GM23338 (cell line): Measurements from ENCODE around the gene ANOS1. TPM values are rescaled to one million over a fixed set of nuclear protein-coding genes. Genes with fewer than 3 reads are reported as not detected.

Experiments used
- ATAC-seq: fragments of 200-7000 bp; cut with Tn5 transposase; 3 replicates; pipeline ENCODE4 v1.9.1; 2020
- DNase-seq: peaks from one replicate; pipeline ENCODE4 v3.0.0-alpha.2; 2015; ENCODE audit warnings: low spot score
- H2AFZ ChIP-seq: fragments of 200-600 bp; sonication (generic); 2 replicates; pipeline ENCODE4 v1.8.0; 2016; ENCODE audit warnings: antibody characterized with exemption, mild to moderate bottlenecking, moderate library complexity
- H3F3A ChIP-seq: fragments of 200-600 bp; sonication (generic); replicated peaks from 2 replicates; pipeline ENCODE4 v1.8.0; 2017; ENCODE audit warnings: antibody characterized with exemption, mixed run types, low read depth
- H3K27ac ChIP-seq: fragments of 200-600 bp; sonication (generic); 2 replicates; pipeline ENCODE4 v1.6.1; 2016; ENCODE audit warnings: low read depth
- H3K27me3 ChIP-seq: fragments of 200-600 bp; sonication (generic); 2 replicates; pipeline ENCODE4 v1.8.0; 2016; ENCODE audit warnings: mild to moderate bottlenecking, mixed run types, moderate library complexity; ENCODE audit not compliant: insufficient read depth
- H3K36me3 ChIP-seq: fragments of 200-600 bp; sonication (generic); 2 replicates; pipeline ENCODE4 v1.8.0; 2016; ENCODE audit warnings: mild to moderate bottlenecking; ENCODE audit not compliant: insufficient read depth
- H3K4me1 ChIP-seq: fragments of 200-600 bp; sonication (generic); 2 replicates; pipeline ENCODE4 v1.8.0; 2016; ENCODE audit warnings: mild to moderate bottlenecking, moderate library complexity; ENCODE audit not compliant: insufficient read depth
- H3K4me2 ChIP-seq: fragments of 200-600 bp; sonication (generic); 2 replicates; pipeline ENCODE4 v1.7.1; 2017; ENCODE audit warnings: mixed run types
- H3K4me3 ChIP-seq: fragments of 200-600 bp; sonication (generic); 2 replicates; pipeline ENCODE4 v1.6.1; 2016; ENCODE audit warnings: mixed run types
- H3K79me2 ChIP-seq: fragments of 200-600 bp; sonication (generic); replicated peaks from 2 replicates; pipeline ENCODE4 v1.8.0; 2017; ENCODE audit warnings: mild to moderate bottlenecking; ENCODE audit not compliant: insufficient read depth
- H3K9me2 ChIP-seq: fragments of 200-600 bp; sonication (generic); 2 replicates; pipeline ENCODE4 v1.8.0; 2017; ENCODE audit not compliant: insufficient read depth
- H4K20me1 ChIP-seq: fragments of 200-600 bp; sonication (generic); replicated peaks from 2 replicates; pipeline ENCODE4 v1.8.0; 2017; ENCODE audit warnings: mild to moderate bottlenecking; ENCODE audit not compliant: insufficient read depth
- H3K27ac Mint-ChIP-seq: 2 replicates; pipeline ENCODE4 v1.8.0; 2020; ENCODE audit warnings: inconsistent platforms, mild to moderate bottlenecking, moderate library complexity, mixed read lengths
- H3K27me3 Mint-ChIP-seq: 3 replicates; pipeline ENCODE4 v1.8.0; 2022; ENCODE audit warnings: low read depth, mild to moderate bottlenecking, moderate library complexity, mixed read lengths, inconsistent platforms; ENCODE audit not compliant: insufficient read depth, poor library complexity
- H3K36me3 Mint-ChIP-seq: 3 replicates; pipeline ENCODE4 v1.8.0; 2021; ENCODE audit warnings: low read depth, mild to moderate bottlenecking, inconsistent platforms, moderate library complexity, mixed read lengths
- H3K4me1 Mint-ChIP-seq: 3 replicates; pipeline ENCODE4 v1.8.0; 2020; ENCODE audit warnings: mild to moderate bottlenecking, inconsistent platforms, mixed read lengths
- H3K4me3 Mint-ChIP-seq: 3 replicates; pipeline ENCODE4 v1.8.0; 2021; ENCODE audit warnings: moderate library complexity, mild to moderate bottlenecking, inconsistent platforms, mixed read lengths
- H3K9me3 Mint-ChIP-seq: 3 replicates; pipeline ENCODE4 v1.8.0; 2020; ENCODE audit warnings: moderate library complexity, mild to moderate bottlenecking, inconsistent platforms, mixed read lengths
- ETS1 ChIP-seq: IDR thresholded peaks from 2 replicates; pipeline ENCODE4 v1.6.1; 2016; ENCODE audit warnings: antibody characterized with exemption
- NANOG ChIP-seq: IDR thresholded peaks from 2 replicates; pipeline ENCODE4 v1.6.1; 2016; ENCODE audit warnings: antibody characterized with exemption, borderline replicate concordance
- POLR2AphosphoS5 ChIP-seq: IDR thresholded peaks from 2 replicates; pipeline ENCODE4 v1.6.1; 2016; ENCODE audit warnings: antibody characterized with exemption, low read depth
- REST ChIP-seq: IDR thresholded peaks from one replicate; pipeline ENCODE4 v1.6.1; 2018; ENCODE audit warnings: antibody characterized with exemption; ENCODE audit not compliant: unreplicated experiment
- polyA plus RNA-seq: library from polyadenylated mRNA; unstranded; fragments of >200 nt; fragmentation: Nextera tagmentation; extraction: Ambion mirVana; gene quantifications from 2 replicates; pipeline ENCODE4 v1.2.1, GENCODE V29; 2016
- total RNA-seq: library from RNA; depleted of rRNA; stranded (reverse); fragments of >200 nt; shearing (Covaris generic); gene quantifications from 2 replicates; pipeline ENCODE4 v1.2.3, GENCODE V29; 2014
- TF ChIP-seq, protein P1 (sequence below), 2 experiments: fragments of 200-600 bp in 1 of 2; sonication (generic) in 1 of 2; conservative IDR thresholded peaks; 2 replicates each; pipeline versions ENCODE4 v1.5.1 to v1.6.1; 2016 to 2017; ENCODE audit warnings: antibody characterized with exemption in 2 of 2, low read depth in 2 of 2, mild to moderate bottlenecking in 2 of 2, moderate library complexity in 1 of 2
- TF ChIP-seq, protein P2 (sequence below): fragments of 250-450 bp; sonication (Bioruptor Pico); IDR thresholded peaks from 2 replicates; pipeline ENCODE4 v1.5.0; 2020; ENCODE audit warnings: mild to moderate bottlenecking, moderate library complexity

ANOS1 gene
- total and polyA plus RNA-seq, 2 experiments from 2014 or later: 21.8 to 68.5 TPM

DNA sequence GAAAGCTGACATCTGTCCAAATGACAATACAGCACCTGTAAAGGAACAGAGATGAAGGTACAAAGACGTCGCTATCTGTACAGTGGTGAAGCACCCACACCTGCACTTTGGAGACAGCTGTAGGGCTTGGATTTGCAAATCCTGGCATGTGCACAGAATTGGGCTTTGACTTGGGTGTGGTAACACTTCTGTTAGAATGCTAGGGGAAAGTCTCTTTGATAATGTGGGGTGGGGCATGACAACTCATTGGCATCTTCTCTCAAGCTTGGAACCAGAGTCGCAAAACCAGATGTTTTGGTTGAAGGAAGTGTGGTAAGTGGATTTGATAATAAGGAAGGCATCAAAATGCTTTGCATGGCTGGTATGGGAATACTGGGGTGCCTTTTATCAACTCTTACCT, 211.8 kb downstream of the ANOS1 start:
- ATAC-seq: no peak
- H3K4me2 ChIP-seq: no peak overlapping the region
- no peak overlapping the region for H3K27ac ChIP-seq
- no peaks in the 10 kb centered on the region for H3K36me3 Mint-ChIP-seq
- no peaks in the 10 kb centered on the region for H3K9me2 ChIP-seq
- no peaks in the 10 kb centered on the region for H3K27me3 ChIP-seq
- no peak for TF ChIP-seq REST
- no peak for TF ChIP-seq POLR2AphosphoS5
- H3K27ac Mint-ChIP-seq: no peak overlapping the region
- H3K4me1 ChIP-seq: no peaks in the 10 kb centered on the region
- no peak for DNase-seq
- peaks cover 2% of the 10 kb centered on the region for H3K27me3 Mint-ChIP-seq
- peaks cover 12% of the 10 kb centered on the region for H3K4me1 Mint-ChIP-seq
- no peaks in the 10 kb centered on the region for H3K36me3 ChIP-seq
- no peak overlapping the region for H3K4me3 Mint-ChIP-seq
- H3F3A ChIP-seq: no peaks in the 10 kb centered on the region
- H3K79me2 ChIP-seq: no peaks in the 10 kb centered on the region
- H4K20me1 ChIP-seq: no peaks in the 10 kb centered on the region
- H3K4me3 ChIP-seq: no peak overlapping the region
- peaks cover 3% of the 10 kb centered on the region; the same call in 1 of the 3 replicates for H3K9me3 Mint-ChIP-seq
- H2AFZ ChIP-seq: no peak overlapping the region; the same call in 1 of the 2 replicates

DNA sequence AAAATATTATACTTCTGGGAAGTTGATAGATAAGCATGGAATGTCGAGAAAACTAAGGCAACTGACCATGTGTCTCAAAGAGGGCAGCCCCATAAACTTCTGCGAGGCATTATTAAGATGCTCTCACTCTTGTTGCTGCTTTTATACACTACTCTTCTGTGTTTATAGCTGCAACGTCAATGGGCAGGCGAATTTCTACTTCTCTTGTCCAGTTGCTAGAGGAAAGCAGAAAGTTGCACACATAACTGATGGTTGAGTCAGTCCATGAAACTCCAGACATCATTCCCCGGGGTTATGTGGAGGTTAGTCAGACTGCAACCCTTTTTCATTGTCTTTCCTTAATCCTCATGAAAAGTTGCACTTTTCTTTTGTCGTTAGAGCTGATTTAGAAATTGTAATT, 227.5 kb downstream of the ANOS1 start:
- Histone ChIP-seq H3K27ac (no peak overlapping the region), H3K4me2 (no peak overlapping the region), H3K79me2 (no peaks in the 10 kb centered on the region), H3K36me3 (no peaks in the 10 kb centered on the region), H3K27me3 (no peaks in the 10 kb centered on the region), H3K4me3 (no peak overlapping the region), H2AFZ (no peak overlapping the region), H4K20me1 (no peaks in the 10 kb centered on the region), H3K4me1 (no peaks in the 10 kb centered on the region; the same call in 1 of the 2 replicates), H3K9me2 (no peaks in the 10 kb centered on the region), H3F3A (no peaks in the 10 kb centered on the region)
- peaks cover 11% of the 10 kb centered on the region; the same call in 2 of the 3 replicates for H3K4me1 Mint-ChIP-seq
- no peak for TF ChIP-seq ETS1
- no peak for TF ChIP-seq NANOG
- TF ChIP-seq POLR2AphosphoS5: no peak
- TF ChIP-seq, protein P1, sequence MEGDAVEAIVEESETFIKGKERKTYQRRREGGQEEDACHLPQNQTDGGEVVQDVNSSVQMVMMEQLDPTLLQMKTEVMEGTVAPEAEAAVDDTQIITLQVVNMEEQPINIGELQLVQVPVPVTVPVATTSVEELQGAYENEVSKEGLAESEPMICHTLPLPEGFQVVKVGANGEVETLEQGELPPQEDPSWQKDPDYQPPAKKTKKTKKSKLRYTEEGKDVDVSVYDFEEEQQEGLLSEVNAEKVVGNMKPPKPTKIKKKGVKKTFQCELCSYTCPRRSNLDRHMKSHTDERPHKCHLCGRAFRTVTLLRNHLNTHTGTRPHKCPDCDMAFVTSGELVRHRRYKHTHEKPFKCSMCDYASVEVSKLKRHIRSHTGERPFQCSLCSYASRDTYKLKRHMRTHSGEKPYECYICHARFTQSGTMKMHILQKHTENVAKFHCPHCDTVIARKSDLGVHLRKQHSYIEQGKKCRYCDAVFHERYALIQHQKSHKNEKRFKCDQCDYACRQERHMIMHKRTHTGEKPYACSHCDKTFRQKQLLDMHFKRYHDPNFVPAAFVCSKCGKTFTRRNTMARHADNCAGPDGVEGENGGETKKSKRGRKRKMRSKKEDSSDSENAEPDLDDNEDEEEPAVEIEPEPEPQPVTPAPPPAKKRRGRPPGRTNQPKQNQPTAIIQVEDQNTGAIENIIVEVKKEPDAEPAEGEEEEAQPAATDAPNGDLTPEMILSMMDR (conservative IDR thresholded peaks at IDR 0.05; ENCODE audit: low read depth in 2 of 2): no peak
- TF ChIP-seq, protein P2, sequence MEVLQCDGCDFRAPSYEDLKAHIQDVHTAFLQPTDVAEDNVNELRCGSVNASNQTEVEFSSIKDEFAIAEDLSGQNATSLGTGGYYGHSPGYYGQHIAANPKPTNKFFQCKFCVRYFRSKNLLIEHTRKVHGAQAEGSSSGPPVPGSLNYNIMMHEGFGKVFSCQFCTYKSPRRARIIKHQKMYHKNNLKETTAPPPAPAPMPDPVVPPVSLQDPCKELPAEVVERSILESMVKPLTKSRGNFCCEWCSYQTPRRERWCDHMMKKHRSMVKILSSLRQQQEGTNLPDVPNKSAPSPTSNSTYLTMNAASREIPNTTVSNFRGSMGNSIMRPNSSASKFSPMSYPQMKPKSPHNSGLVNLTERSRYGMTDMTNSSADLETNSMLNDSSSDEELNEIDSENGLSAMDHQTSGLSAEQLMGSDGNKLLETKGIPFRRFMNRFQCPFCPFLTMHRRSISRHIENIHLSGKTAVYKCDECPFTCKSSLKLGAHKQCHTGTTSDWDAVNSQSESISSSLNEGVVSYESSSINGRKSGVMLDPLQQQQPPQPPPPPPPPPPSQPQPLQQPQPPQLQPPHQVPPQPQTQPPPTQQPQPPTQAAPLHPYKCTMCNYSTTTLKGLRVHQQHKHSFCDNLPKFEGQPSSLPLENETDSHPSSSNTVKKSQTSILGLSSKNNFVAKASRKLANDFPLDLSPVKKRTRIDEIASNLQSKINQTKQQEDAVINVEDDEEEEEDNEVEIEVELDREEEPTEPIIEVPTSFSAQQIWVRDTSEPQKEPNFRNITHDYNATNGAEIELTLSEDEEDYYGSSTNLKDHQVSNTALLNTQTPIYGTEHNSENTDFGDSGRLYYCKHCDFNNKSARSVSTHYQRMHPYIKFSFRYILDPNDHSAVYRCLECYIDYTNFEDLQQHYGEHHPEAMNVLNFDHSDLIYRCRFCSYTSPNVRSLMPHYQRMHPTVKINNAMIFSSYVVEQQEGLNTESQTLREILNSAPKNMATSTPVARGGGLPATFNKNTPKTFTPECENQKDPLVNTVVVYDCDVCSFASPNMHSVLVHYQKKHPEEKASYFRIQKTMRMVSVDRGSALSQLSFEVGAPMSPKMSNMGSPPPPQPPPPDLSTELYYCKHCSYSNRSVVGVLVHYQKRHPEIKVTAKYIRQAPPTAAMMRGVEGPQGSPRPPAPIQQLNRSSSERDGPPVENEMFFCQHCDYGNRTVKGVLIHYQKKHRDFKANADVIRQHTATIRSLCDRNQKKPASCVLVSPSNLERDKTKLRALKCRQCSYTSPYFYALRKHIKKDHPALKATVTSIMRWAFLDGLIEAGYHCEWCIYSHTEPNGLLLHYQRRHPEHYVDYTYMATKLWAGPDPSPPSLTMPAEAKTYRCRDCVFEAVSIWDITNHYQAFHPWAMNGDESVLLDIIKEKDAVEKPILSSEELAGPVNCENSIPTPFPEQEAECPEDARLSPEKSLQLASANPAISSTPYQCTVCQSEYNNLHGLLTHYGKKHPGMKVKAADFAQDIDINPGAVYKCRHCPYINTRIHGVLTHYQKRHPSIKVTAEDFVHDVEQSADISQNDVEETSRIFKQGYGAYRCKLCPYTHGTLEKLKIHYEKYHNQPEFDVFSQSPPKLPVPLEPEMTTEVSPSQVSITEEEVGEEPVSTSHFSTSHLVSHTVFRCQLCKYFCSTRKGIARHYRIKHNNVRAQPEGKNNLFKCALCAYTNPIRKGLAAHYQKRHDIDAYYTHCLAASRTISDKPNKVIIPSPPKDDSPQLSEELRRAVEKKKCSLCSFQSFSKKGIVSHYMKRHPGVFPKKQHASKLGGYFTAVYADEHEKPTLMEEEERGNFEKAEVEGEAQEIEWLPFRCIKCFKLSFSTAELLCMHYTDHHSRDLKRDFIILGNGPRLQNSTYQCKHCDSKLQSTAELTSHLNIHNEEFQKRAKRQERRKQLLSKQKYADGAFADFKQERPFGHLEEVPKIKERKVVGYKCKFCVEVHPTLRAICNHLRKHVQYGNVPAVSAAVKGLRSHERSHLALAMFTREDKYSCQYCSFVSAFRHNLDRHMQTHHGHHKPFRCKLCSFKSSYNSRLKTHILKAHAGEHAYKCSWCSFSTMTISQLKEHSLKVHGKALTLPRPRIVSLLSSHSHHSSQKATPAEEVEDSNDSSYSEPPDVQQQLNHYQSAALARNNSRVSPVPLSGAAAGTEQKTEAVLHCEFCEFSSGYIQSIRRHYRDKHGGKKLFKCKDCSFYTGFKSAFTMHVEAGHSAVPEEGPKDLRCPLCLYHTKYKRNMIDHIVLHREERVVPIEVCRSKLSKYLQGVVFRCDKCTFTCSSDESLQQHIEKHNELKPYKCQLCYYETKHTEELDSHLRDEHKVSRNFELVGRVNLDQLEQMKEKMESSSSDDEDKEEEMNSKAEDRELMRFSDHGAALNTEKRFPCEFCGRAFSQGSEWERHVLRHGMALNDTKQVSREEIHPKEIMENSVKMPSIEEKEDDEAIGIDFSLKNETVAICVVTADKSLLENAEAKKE (CRISPR knock-in tag): no peak
- H3K36me3 Mint-ChIP-seq: no peaks in the 10 kb centered on the region
- ATAC-seq (no peak), DNase-seq (no peak)
- H3K9me3 Mint-ChIP-seq: no peaks in the 10 kb centered on the region; the same call in 2 of the 3 replicates
- H3K4me3 Mint-ChIP-seq: no peak overlapping the region
- H3K27ac Mint-ChIP-seq: no peak overlapping the region
- H3K27me3 Mint-ChIP-seq: no peaks in the 10 kb centered on the region
